ENCODE measurements around the gene SMAD5.
A peak's percentile ranks its signal among the peaks of the same experiment; 100 is the strongest.

SMAD5 gene

GRCh38 chr5:136190904-136191303 lies 58.3 kb downstream of the SMAD5 start:
- in situ Hi-C loops (cut with HindIII; ENCODE audit: low pct_ligation_motif_present, low pct_unique_long_range_greater_than_20kb, low sequenced_read_pairs): no loop called here
- DNase-seq: no peak

GRCh38 chr5:136191304-136192014 lies 58.8 kb downstream of the SMAD5 start:
- in situ Hi-C loops (cut with HindIII; ENCODE audit: low pct_ligation_motif_present, low pct_unique_long_range_greater_than_20kb, low sequenced_read_pairs): no loop called here
- peak; percentile 44 for DNase-seq

- in situ Hi-C loops (cut with HindIII; ENCODE audit: low pct_ligation_motif_present, low pct_unique_long_range_greater_than_20kb, low sequenced_read_pairs): no loop called here
- DNase-seq: no peak
Measured at GRCh38 chr5:136192015-136192525, 59.4 kb downstream of the SMAD5 start.

GRCh38 chr5:136192526-136193321 lies 60.1 kb downstream of the SMAD5 start, which contains the start of gene SMIM32:
SMIM32 (minus strand) TSS chr5:136193162; CDS start chr5:136192524, 638 bp downstream.
- no peak for DNase-seq
- in situ Hi-C loops (cut with HindIII; ENCODE audit: low pct_ligation_motif_present, low pct_unique_long_range_greater_than_20kb, low sequenced_read_pairs): no loop called here

- in situ Hi-C loops (cut with HindIII; ENCODE audit: low pct_ligation_motif_present, low pct_unique_long_range_greater_than_20kb, low sequenced_read_pairs): no loop called here
- no peak for DNase-seq
Measured at GRCh38 chr5:136193322-136193935, 60.8 kb downstream of the SMAD5 start.

GRCh38 chr5:136194576-136194975 lies 61.9 kb downstream of the SMAD5 start:
- no peak for DNase-seq
- in situ Hi-C loops (cut with HindIII; ENCODE audit: low pct_ligation_motif_present, low pct_unique_long_range_greater_than_20kb, low sequenced_read_pairs): no loop called here

GRCh38 chr5:136195971-136196820 lies 63.6 kb downstream of the SMAD5 start:
- in situ Hi-C loops (cut with HindIII; ENCODE audit: low pct_ligation_motif_present, low pct_unique_long_range_greater_than_20kb, low sequenced_read_pairs): no loop called here
- DNase-seq: no peak

GRCh38 chr5:136197462-136198142 lies 65.0 kb downstream of the SMAD5 start:
- in situ Hi-C loops (cut with HindIII; ENCODE audit: low pct_ligation_motif_present, low pct_unique_long_range_greater_than_20kb, low sequenced_read_pairs): no loop called here
- DNase-seq: no peak

GRCh38 chr5:136198453-136198852 lies 65.8 kb downstream of the SMAD5 start:
- in situ Hi-C loops (cut with HindIII; ENCODE audit: low pct_ligation_motif_present, low pct_unique_long_range_greater_than_20kb, low sequenced_read_pairs): no loop called here
- no peak for DNase-seq

GRCh38 chr5:136199408-136199807 lies 66.8 kb downstream of the SMAD5 start:
- in situ Hi-C loops (cut with HindIII; ENCODE audit: low pct_ligation_motif_present, low pct_unique_long_range_greater_than_20kb, low sequenced_read_pairs): no loop called here
- DNase-seq: no peak

GRCh38 chr5:136200130-136200529 lies 67.5 kb downstream of the SMAD5 start:
- in situ Hi-C loops (cut with HindIII; ENCODE audit: low pct_ligation_motif_present, low pct_unique_long_range_greater_than_20kb, low sequenced_read_pairs): no loop called here
- DNase-seq: no peak

GRCh38 chr5:136200761-136201160 lies 68.1 kb downstream of the SMAD5 start:
- DNase-seq: no peak

GRCh38 chr5:136201870-136202269 lies 69.2 kb downstream of the SMAD5 start:
- no peak for DNase-seq
- in situ Hi-C loops (cut with HindIII; ENCODE audit: low pct_ligation_motif_present, low pct_unique_long_range_greater_than_20kb, low sequenced_read_pairs): no loop called here

More at GRCh38 chr5:136200761-136201160, 68.1 kb downstream of the SMAD5 start:
- in situ Hi-C loops (cut with HindIII; ENCODE audit: low pct_ligation_motif_present, low pct_unique_long_range_greater_than_20kb, low sequenced_read_pairs): no loop called here

- in situ Hi-C loops (cut with HindIII; ENCODE audit: low pct_ligation_motif_present, low pct_unique_long_range_greater_than_20kb, low sequenced_read_pairs): no loop called here
- DNase-seq: no peak
Measured at GRCh38 chr5:136202469-136203205, 70.0 kb downstream of the SMAD5 start.

- in situ Hi-C loops (cut with HindIII; ENCODE audit: low pct_ligation_motif_present, low pct_unique_long_range_greater_than_20kb, low sequenced_read_pairs): no loop called here
Measured at GRCh38 chr5:136203303-136203922, 70.8 kb downstream of the SMAD5 start.

GRCh38 chr5:136205061-136205702 lies 72.5 kb downstream of the SMAD5 start:
- no peak for DNase-seq
- in situ Hi-C loops (cut with HindIII; ENCODE audit: low pct_ligation_motif_present, low pct_unique_long_range_greater_than_20kb, low sequenced_read_pairs): no loop called here

More at GRCh38 chr5:136203303-136203922, 70.8 kb downstream of the SMAD5 start:
- DNase-seq: no peak

Measured in ACHN (cell line).